ENCODE results near the gene SCN8A. TPM values are rescaled to one million over a fixed set of nuclear protein-coding genes. Genes with fewer than 3 reads are reported as not detected.

The SCN8A gene
- total RNA-seq, 1 experiment from 2014 or later = 5.4 TPM

DNA sequence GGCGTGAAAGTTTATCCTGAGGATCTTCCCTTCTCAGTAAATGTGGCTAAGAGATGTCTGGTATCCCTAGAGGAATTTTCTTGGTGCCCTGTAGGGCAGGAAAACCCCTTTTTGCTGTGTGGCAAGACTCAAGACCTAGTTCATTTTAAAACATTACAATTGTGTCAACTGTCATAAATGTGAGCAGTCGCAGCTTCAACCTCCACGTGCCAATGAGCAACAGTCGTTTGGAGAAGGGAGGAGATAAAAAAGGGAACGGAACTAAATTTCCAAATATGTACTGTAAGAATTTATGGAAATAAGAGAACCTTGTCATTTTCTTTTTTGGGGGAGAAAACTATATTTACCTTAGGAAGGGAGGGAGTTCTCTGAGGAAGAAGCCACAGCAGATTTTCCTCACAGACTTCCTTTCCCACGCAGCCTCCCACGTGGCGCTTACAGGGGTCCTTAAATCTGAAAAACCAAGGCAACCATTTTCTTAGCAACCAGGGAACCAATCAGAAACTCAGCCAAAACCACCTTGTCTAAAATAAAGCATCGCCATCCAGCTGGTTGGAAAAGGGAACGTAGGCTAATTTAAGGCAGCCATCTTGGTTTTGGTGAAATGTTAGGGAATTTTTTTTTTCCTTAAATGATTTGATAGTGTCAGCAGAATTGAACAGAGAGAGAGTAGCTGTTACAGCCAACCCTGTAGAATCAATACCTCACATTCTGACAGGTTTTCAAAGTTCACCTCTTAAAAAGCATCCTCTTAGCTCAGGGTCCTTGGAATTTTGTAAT is 158.4 kb downstream of the SCN8A start:
- Mint-ChIP-seq H3K36me3 (ENCODE audit: insufficient read depth, unreplicated experiment) (no peaks in the 10 kb centered on the region), H3K27me3 (ENCODE audit: unreplicated experiment) (no peaks in the 10 kb centered on the region), H3K4me1 (ENCODE audit: low read depth, unreplicated experiment) (peaks cover 9% of the 10 kb centered on the region), H3K4me3 (ENCODE audit: low read depth, unreplicated experiment) (no peak overlapping the region), H3K9me3 (ENCODE audit: low read depth, unreplicated experiment) (no peaks in the 10 kb centered on the region), H3K27ac (ENCODE audit: unreplicated experiment) (no peak overlapping the region)
- CTCF ChIA-PET = no interaction called here
- BruUV-seq (replicated peaks) = no TSS peak
- TF ChIP-seq CTCF (IDR thresholded peaks at IDR 0.05; ENCODE audit: unreplicated experiment) = no peak
- intact Hi-C loops (cut with micrococcal nuclease; ENCODE audit: unreplicated experiment) = no loop called here
- no peak for DNase-seq

GRCh38 chr12:51749986-51750317 is 158.9 kb downstream of the SCN8A start:
- Mint-ChIP-seq H3K36me3 (ENCODE audit: insufficient read depth, unreplicated experiment) (no peaks in the 10 kb centered on the region), H3K4me3 (ENCODE audit: low read depth, unreplicated experiment) (no peak overlapping the region), H3K9me3 (ENCODE audit: low read depth, unreplicated experiment) (no peaks in the 10 kb centered on the region), H3K27ac (ENCODE audit: unreplicated experiment) (no peak overlapping the region), H3K27me3 (ENCODE audit: unreplicated experiment) (no peaks in the 10 kb centered on the region), H3K4me1 (ENCODE audit: low read depth, unreplicated experiment) (peaks cover 9% of the 10 kb centered on the region)
- DNase-seq = no peak
- intact Hi-C loops (cut with micrococcal nuclease; ENCODE audit: unreplicated experiment) = no loop called here
- no TSS peak for BruUV-seq (replicated peaks)
- TF ChIP-seq CTCF (IDR thresholded peaks at IDR 0.05; ENCODE audit: unreplicated experiment) = no peak
- CTCF ChIA-PET = no interaction called here

- H3K9me3 Mint-ChIP-seq (ENCODE audit: low read depth, unreplicated experiment) = no peaks in the 10 kb centered on the region
- CTCF ChIA-PET = no interaction called here
- H3K4me1 Mint-ChIP-seq (ENCODE audit: low read depth, unreplicated experiment) = peaks cover 9% of the 10 kb centered on the region
- no peak for TF ChIP-seq CTCF (IDR thresholded peaks at IDR 0.05; ENCODE audit: unreplicated experiment)
- intact Hi-C loops (cut with micrococcal nuclease; ENCODE audit: unreplicated experiment) = no loop called here
- no peak for DNase-seq
- no peak overlapping the region for H3K27ac Mint-ChIP-seq (ENCODE audit: unreplicated experiment)
- no peak overlapping the region for H3K4me3 Mint-ChIP-seq (ENCODE audit: low read depth, unreplicated experiment)
- no TSS peak for BruUV-seq (replicated peaks)
- peaks cover 6% of the 10 kb centered on the region for H3K36me3 Mint-ChIP-seq (ENCODE audit: insufficient read depth, unreplicated experiment)
- H3K27me3 Mint-ChIP-seq (ENCODE audit: unreplicated experiment) = no peaks in the 10 kb centered on the region
These were observed 160.6 kb downstream of the SCN8A start for GRCh38 chr12:51751661-51752060.

DNA sequence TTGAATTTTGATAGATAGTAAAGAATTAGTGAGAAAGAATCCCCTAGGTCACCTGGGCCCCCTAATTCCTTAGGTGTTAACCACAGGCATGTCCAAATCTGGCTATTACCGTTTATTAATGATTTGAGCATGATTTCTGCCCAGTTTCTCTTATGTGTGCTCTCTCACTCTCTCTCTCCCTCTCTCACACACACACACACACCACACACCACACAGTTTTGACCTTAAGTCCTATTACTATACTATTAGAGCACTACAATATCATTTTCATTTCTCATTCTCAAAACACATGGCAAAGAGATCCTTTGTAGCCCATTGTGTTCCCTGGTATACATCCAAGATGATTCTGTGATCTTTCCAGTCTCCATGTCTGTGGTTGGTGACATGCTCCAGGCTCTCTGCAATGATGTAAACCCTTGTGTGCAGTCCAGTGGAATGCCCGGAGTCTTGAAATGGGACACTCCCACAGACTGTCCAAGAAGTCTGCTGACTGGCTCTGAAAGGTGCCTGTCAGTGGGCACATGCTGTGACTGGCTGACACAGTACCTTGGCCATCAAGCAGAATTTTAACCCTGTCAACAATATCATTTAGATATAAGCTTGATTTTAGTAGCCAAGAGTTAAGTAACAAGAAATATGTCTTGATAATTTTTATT is 161.3 kb downstream of the SCN8A start:
- no peak overlapping the region for H3K4me3 Mint-ChIP-seq (ENCODE audit: low read depth, unreplicated experiment)
- no TSS peak for BruUV-seq (replicated peaks)
- DNase-seq = peak; percentile 3
- no peaks in the 10 kb centered on the region for H3K27me3 Mint-ChIP-seq (ENCODE audit: unreplicated experiment)
- peaks cover 9% of the 10 kb centered on the region for H3K4me1 Mint-ChIP-seq (ENCODE audit: low read depth, unreplicated experiment)
- no peak overlapping the region for H3K27ac Mint-ChIP-seq (ENCODE audit: unreplicated experiment)
- CTCF ChIA-PET = no interaction called here
- H3K9me3 Mint-ChIP-seq (ENCODE audit: low read depth, unreplicated experiment) = no peaks in the 10 kb centered on the region
- H3K36me3 Mint-ChIP-seq (ENCODE audit: insufficient read depth, unreplicated experiment) = peaks cover 6% of the 10 kb centered on the region
- TF ChIP-seq CTCF (IDR thresholded peaks at IDR 0.05; ENCODE audit: unreplicated experiment) = no peak
- intact Hi-C loops (cut with micrococcal nuclease; ENCODE audit: unreplicated experiment) = no loop called here
